Omental fat pad (tissue), 4 donors: ENCODE measurements around the gene S100A1. TPM values are rescaled to one million over a fixed set of nuclear protein-coding genes. Genes with fewer than 3 reads are reported as not detected.
"Not testable (repeated sequence)": the region's sequence is repeated elsewhere in the genome, so short reads cannot be mapped to it uniquely, and the experiment has no call there.

ENCODE experiments used
- ATAC-seq: fragments of 150-250 bp; one replicate; pipeline ENCODE4 v1.9.1; 2016; ENCODE audit warnings: mild to moderate bottlenecking, moderate library complexity; ENCODE audit not compliant: low FRiP score
- DNase-seq: peaks from one replicate; pipeline ENCODE4 v3.0.0-alpha.2; 2019; ENCODE audit warnings: low spot score
- total RNA-seq, 4 donors: library from RNA; depleted of rRNA; stranded (reverse); fragments of >200 nt; gene quantifications; one replicate each; pipeline ENCODE4 v1.1.0, GENCODE V29; 2016
- TF ChIP-seq, protein P1 (sequence below), 3 donors: fragments of 450-650 bp; IDR thresholded peaks; one replicate each; pipeline ENCODE4 v1.5.1; 2016 to 2017; ENCODE audit warnings: antibody characterized with exemption in 3 of 3, mild to moderate bottlenecking in 3 of 3, moderate library complexity in 2 of 3

The S100A1 gene
- total RNA-seq, 4 donors from 2014 or later, result 6.0 to 36.5 (median 23.7) TPM

DNA sequence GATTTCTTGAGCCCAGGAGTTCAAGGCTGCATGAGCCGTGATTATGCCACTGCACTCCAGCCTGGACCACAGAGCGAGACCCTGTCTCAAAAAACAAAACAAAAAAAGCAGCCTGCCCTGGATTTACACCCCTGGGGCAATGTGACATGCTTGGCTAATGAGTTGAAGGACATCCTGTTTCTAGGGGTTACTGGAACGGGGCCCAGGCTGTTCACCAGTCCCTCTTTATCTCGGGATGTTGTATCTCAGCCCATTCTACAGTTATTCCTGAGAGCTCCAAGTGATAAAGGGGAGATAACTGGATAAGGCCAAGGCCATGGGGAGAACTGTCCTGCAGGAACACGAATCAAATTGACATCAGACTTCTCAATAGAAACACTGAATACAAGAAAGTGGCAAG, 40.9 kb upstream of the S100A1 start:
- ATAC-seq (no peak), DNase-seq (no peak)
- TF ChIP-seq, protein P1, sequence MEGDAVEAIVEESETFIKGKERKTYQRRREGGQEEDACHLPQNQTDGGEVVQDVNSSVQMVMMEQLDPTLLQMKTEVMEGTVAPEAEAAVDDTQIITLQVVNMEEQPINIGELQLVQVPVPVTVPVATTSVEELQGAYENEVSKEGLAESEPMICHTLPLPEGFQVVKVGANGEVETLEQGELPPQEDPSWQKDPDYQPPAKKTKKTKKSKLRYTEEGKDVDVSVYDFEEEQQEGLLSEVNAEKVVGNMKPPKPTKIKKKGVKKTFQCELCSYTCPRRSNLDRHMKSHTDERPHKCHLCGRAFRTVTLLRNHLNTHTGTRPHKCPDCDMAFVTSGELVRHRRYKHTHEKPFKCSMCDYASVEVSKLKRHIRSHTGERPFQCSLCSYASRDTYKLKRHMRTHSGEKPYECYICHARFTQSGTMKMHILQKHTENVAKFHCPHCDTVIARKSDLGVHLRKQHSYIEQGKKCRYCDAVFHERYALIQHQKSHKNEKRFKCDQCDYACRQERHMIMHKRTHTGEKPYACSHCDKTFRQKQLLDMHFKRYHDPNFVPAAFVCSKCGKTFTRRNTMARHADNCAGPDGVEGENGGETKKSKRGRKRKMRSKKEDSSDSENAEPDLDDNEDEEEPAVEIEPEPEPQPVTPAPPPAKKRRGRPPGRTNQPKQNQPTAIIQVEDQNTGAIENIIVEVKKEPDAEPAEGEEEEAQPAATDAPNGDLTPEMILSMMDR (IDR thresholded peaks at IDR 0.05), result no peak

DNA sequence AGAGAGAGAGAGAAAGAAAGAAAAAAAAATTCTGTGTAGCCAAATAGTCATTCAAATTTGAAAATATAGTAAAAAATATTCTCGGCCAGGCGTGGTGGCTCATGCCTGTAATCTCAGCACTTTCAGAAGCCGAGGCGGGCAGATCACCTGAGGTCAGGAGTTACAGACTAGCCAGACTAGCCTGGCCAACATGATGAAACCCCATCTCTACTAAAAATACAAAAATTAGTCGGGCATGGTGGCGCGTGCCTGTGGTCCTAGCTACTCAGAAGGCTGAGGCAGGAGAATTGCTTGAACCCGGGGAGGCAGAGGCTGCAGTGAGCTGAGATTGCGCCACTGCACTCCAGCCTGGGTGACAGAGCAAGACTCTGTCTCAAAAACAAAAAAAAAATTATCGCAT, 40.2 kb upstream of the S100A1 start:
- ATAC-seq, DNase-seq: not testable (repeated sequence)

- DNase-seq (no peak), ATAC-seq (no peak)
- TF ChIP-seq, protein P1 (IDR thresholded peaks at IDR 0.05), result no peak
Observed at GRCh38 chr1:153588482-153588881, 39.8 kb upstream of the S100A1 start.

DNA sequence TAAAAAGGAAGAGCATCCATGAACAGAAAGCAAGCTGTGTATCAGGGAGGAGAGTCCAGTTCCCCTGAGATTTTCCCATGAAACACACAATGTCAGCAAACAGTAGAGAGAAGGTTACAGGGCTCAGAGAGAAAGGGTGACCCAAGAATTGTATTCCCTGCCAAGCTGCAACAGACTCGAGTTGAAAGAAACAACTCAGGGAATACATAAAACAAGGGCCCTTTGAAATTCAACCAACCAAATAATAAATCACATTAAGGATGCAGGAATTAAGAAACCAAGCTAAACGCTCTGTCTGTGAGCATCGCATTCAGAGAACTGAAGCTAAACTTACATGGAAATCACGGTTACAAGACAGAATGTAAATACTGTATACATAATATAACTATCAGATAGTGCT, 35.5 kb upstream of the S100A1 start:
- TF ChIP-seq, protein P1 (IDR thresholded peaks at IDR 0.05), result no peak
- ATAC-seq (no peak), DNase-seq (no peak)

- peak; percentile 58 for ATAC-seq
- DNase-seq, result no peak
- TF ChIP-seq, protein P1 (IDR thresholded peaks at IDR 0.05), result no peak
Observed at GRCh38 chr1:153597206-153597605, 31.0 kb upstream of the S100A1 start.

DNA sequence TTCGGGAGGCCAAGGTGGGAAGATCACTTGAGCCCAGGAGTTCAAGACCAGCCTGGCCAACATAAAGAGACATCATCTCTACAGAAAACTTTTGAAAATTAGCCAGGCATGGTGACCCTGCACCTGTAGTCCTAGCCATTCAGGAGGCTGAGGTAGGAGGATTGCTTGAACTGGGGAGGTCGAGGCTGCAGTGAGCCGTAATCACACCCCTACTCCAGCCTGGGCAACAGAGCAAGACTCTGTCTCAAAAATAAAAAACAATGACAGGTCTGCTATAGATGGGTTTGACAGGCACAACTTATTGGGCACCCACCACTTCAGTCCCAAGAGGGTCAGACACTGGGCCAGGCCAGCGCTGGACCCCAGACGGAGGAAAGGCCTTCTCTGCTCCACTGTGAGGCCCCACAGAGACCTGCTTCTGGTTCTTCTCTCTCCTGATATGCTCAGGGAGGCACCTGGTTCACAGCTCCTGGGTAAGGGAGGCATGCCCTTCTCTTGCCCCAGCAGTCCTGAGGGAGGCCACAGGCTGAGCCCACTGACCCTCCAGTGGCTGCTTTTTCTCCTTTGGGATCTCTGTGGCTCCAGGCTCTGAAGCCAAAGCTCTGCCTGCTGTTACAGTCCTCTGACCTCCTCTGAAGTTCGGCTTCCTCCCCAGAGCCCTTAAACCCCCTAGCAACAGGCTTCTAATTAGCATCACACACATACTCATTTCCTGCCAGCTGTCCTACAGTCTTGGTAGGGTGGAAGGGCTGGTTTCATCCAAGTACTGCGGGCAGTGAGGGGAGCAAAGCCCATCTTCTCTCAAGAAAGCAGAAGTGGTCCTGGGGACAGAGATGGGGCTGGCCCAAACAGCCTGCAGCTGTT, 29.7 kb upstream of the S100A1 start:
- TF ChIP-seq, protein P1 (IDR thresholded peaks at IDR 0.05), result no peak
- DNase-seq (no peak), ATAC-seq (no peak)

DNA sequence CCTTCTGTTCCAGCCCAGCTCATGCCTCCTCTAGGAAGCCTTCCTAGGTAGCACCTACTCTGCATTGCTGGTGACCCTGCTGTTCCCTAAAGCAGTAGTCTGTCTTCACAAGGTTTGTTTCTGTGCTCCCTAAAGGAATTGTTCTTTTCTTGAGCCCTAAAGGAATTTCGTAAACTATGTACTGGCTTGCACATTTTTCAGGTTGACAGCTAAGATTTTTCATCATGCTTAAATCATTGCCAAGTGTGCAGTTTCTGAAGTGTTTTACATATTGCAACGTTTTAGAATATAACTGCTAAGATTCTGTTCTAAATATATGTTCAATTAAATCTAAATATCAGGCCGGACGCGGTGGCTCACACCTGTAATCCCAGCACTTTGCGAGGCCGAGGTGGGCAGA, 28.4 kb upstream of the S100A1 start:
- DNase-seq (no peak), ATAC-seq (no peak)
- TF ChIP-seq, protein P1 (IDR thresholded peaks at IDR 0.05), result no peak
